Stimulated activated CD4-positive, alpha-beta T cell treated with anti-CD3 and anti-CD28 coated beads, Interleukin-2, amount 100 ng/mL, for 24 hours (primary cell): ENCODE data around the gene UCP2.

Experiments used
- DNase-seq, 2 donors: peaks; one replicate each; pipeline ENCODE4 v3.0.0-alpha.2; 2020

The UCP2 gene

GRCh38 chr11:73969091-73969490 is 13.6 kb downstream of the UCP2 start:
- no peak for DNase-seq

DNA sequence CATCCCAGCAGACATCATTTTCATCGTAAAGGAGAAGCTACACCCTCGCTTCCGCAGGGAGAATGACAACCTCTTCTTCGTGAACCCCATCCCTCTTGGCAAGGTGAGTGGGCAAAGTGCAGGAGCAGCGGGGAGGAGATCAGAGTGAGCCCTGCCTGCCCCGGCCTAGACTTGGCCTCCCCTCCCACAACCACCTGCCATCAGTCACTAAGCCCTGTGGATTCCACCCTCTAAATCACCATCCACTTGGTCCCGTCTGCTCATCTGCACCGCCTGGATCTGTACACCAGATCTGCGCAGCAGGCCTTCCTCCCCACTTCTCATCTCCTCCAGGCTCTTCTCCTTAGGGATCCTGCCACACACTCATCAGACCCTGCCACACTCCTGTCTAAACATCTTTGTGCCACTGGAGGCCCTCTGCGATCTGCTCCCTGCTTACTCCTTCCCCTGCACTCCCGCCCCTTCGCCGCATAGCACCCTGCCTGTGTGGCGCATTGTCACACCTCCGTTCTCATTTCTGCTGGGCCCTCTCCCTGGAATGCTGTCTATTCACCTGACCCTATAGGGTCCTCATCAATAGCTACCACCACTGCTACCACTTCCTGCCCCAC is 14.2 kb downstream of the UCP2 start:
- DNase-seq, result no peak

GRCh38 chr11:73965764-73966121 is 16.9 kb downstream of the UCP2 start:
- no peak for DNase-seq

GRCh38 chr11:73965076-73965763 is 17.4 kb downstream of the UCP2 start:
- no peak for DNase-seq

DNA sequence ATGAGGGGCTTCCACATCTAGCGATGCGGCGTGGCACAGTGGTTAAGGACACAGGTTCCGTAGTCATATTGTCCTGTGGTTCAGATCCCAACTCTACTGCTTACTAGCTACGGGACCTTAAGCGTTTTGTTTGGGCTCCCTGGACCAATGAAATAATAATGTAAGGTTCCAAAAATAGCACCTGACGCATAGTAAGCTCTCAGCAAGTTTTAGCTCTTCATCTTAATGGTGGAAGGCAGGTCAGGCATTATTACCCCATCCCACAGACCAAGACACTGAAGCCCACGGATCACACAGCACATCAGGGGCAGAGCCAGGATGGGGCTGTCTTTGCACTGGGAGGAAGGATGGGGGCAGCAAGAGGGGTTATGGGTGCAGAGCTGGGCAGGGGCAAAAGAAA is 18.8 kb downstream of the UCP2 start:
- no peak for DNase-seq

DNA sequence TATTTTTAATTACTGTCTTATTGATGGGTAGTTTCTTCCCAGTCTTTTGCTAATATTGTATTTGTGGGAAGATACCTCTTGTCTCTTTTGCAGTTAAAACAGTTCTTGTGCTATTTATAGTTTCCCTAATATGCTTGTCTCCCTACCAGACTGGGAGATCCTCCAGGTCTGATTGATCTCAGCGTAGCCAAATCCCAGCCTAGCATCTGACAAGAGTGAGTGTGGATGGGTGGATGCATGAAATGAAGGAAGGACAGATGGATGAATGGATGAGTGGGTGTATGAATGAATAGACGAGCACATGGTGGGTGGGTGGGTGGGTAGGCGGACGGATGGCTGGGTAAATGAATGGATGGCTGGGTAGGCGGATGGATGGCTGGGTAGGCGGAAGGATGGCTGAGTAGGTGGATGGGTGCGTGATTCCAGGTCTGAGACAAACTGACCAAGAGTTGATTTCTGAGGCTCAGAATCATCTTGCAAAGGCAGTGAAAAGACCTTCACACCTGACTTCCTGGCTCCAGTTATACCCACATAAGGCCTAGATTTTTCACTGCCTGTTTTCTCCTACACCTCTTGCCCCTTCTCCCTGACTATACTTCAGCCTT is 20.4 kb downstream of the UCP2 start:
- no peak for DNase-seq

DNA sequence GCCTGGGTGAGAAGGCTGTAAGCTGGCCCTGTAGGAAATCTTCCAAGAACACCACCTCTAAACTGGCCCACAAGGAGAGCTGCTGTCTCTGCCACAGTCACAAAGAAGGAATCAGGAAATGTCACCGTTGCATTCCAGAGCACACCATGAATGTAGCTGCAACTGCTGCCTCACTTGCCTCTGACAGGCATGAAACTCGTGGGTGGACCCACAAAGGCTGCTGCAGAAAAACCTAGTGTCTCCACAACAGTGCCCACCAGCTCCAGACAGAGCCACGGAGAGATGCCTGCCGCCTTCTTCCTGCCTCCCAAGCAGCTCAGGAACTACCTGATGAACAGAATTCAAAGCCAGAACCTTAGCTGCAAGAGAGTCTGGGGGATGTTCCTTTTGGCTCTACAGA is 21.3 kb downstream of the UCP2 start:
- no peak for DNase-seq

- DNase-seq, result no peak
These were observed 24.0 kb downstream of the UCP2 start for GRCh38 chr11:73958521-73959141.

GRCh38 chr11:73957654-73958361 is 24.8 kb downstream of the UCP2 start:
- no peak for DNase-seq

GRCh38 chr11:73956876-73957653 is 25.6 kb downstream of the UCP2 start:
- no peak for DNase-seq

GRCh38 chr11:73951797-73952196 is 30.8 kb downstream of the UCP2 start:
- DNase-seq, result no peak

- no peak for DNase-seq
These were observed 31.6 kb downstream of the UCP2 start, which contains the start of gene DNAJB13 for GRCh38 chr11:73950869-73951710. Gene DNAJB13, plus strand, starts transcription at chr11:73951026. Its CDS starts 44 bp downstream, at chr11:73951070.

DNA sequence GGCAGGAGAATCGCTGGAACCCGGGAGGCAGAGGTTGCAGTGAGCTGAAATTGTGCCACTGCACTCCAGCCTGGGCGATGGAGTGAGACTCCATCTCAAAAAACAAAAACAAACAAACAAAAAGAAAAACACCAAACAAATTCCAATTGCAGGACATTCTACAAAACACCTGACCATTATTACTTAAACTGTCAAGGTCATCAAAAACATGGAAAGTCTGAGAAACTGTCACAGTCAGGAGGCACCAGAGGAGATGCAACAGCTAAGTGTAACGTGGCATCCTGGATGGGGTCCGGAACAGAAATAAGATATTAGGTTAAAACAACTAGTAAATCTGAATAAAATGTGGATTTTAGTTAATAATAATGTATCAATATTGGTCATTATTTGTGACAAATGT is 32.7 kb downstream of the UCP2 start:
- no peak for DNase-seq

DNA sequence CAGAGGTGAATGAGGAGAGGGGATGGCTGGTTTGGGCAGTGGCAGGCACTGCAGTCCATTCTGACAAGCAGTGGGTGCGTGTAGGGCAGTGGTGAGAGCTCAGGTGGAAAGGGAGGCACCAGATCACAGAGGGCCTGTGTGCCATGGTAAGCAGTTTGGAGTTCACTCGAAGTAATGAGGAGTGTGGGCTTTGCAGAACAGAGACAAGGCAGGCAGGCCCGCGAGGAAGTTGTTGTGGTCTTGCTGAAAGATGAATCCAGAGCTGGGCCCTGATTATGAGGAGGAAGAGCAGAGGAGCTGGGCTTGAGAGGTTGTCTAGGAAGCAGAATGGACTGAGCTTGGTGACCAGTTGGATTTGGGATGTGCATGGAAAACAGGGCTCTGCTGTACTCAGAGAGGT is 33.4 kb downstream of the UCP2 start:
- DNase-seq, result no peak

GRCh38 chr11:73946798-73947458 is 35.7 kb downstream of the UCP2 start:
- no peak for DNase-seq

GRCh38 chr11:73945396-73945795 is 37.2 kb downstream of the UCP2 start:
- DNase-seq, result no peak

DNA sequence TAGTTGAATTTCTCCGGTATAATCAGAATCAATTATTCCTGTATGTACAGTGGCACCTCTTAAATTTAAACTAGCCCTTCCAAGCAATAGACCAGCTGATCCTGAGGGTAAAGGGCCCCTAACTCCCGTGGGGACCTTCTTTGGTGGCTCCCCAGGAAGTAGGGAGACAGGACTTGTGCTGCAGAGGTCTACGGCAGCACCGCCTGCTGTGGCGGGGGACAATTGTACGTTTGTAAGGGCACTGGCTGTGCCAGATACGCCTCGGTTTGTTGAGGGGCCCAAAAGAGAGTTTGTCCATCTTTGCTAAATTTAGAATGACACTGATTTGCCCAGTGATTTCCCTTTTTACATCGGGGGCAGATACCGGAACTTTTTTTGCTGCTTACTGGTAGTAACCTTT is 37.7 kb downstream of the UCP2 start:
- no peak for DNase-seq

GRCh38 chr11:73944085-73944484 is 38.6 kb downstream of the UCP2 start:
- DNase-seq, result no peak

GRCh38 chr11:73942010-73942409 is 40.6 kb downstream of the UCP2 start:
- DNase-seq, result no peak

GRCh38 chr11:73940801-73941570 is 41.7 kb downstream of the UCP2 start:
- no peak for DNase-seq
